Stimulated activated CD4-positive, alpha-beta T cell treated with anti-CD3 and anti-CD28 coated beads, Interleukin-4, amount 100 ng/mL, for 4 hours (primary cell): ENCODE results near the gene TBXAS1.

Experiments used
- DNase-seq, 2 experiments: peaks; one replicate each; pipeline ENCODE4 v3.0.0-alpha.2; 2020

Gene TBXAS1

GRCh38 chr7:139829025-139829774 is at the start of gene TBXAS1:
TSS of gene TBXAS1 (plus strand) at chr7:139829264. CDS start at chr7:139829391, 127 bp downstream.
- DNase-seq = no peak

GRCh38 chr7:139782932-139783331 is 46.1 kb upstream of the TBXAS1 start:
- no peak for DNase-seq

DNA sequence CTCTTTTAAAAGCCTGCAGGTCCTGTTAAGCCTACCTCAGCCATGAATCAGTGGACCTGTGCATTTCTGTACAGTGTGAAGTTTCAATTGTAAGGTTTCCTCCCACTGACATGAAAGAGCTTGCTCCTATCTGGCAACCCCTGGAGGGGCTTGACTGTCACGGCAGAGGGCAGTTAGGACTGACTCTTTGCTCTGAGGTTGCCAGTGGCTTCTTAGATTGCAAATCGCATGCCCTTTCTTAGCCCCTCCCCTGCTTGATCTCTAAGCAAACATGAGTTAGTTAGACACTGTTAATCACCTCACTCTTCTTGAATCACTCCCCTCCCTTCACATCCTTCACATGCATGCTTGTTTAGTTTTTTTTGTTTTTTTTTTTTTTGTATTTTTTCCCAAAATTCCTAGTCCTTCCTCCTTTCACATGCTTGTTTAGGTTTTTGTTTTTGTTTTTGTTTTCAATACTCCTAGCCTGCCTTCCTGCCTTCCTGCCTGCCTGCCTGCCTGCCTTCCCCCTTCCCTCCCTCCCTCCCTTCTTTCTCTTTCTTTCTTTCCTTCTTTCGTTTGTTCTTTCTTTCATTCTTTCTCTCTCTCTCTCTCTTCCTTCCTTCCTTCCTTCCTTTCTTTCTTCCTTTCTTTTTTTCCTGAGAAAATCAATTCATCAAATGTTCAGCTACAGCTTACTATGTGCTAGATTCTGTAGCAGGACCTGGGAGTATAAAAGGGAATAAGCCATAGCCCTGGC is 45.2 kb upstream of the TBXAS1 start:
- DNase-seq = no peak

DNA sequence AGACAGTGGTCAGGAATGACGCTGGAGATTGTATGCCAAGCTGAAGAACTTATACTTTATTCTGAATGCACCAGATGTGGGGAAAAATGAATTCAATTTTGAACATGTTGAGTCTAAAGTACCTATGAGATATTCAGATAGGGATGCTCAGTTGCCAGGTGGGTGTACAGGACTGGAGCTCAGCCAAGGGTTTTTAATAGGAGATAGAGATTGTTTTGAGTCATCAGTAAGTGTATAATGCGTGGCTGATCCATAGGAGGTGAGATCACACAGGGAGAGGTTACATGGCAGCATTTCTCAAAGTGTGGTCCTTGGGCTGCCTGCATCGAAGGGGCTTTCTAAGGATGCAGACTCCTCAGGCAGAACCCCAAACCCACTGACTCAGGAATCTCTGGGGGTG is 44.4 kb upstream of the TBXAS1 start:
- DNase-seq = no peak

DNA sequence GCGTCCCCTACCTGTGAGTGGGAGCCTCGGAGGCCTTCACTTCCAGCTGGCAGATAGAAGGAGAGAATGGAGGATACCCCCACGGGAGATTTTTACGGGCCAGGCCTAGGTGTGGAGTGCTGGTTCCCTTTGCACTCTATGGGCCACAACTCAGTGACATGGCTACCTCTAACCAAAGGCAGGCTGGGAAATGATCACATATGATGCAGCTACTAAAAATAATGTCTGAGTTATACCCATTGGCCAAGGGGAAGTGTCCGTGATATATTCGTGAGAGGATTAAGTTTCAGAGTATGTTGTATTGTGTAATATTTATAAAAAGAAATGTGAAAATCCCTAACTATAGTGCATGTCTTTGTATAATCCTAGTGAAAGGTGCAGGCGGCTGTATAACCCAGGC is 37.7 kb upstream of the TBXAS1 start:
- DNase-seq = no peak

- DNase-seq = no peak
These were observed 31.5 kb upstream of the TBXAS1 start for GRCh38 chr7:139797607-139798006.

DNA sequence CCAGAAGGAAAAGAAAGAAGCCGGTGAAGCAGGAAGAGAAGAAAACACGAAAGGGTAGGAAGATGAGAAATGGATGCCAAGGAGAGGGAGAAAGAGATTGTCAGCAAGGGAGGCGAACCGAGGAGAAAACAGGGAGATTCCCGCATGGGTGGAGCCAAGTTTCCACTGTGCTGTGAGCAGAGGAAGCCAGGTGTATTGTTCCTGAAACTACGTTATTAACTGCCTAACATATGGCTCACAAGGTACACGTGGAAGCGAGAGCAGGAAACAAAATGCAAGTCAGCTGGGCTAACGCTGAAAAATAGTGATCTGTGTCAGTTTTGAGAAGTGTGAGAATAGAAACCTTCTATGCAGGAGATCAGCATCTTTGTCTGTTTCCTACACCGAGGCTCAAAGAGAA is 30.8 kb upstream of the TBXAS1 start:
- DNase-seq = no peak

DNA sequence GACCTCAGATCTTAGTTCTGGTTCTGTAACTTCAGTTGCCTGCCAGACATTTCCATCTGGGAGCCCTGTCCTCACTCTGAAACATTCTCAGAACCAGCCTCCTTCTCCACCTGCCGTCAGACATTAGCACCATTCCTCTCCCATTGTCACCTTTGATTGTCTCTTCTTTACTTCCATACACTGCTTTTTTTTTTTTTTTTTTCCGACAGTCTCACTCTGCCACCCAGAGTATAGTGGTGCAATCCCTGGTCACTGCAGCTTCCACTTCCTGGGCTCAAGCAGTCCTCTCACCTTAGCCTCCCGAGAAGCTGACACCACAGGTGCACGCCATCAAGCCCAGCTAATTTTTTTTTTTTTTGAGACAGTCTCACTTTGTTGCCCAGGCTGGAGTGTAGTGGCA is 30.2 kb upstream of the TBXAS1 start:
- DNase-seq = no peak

DNA sequence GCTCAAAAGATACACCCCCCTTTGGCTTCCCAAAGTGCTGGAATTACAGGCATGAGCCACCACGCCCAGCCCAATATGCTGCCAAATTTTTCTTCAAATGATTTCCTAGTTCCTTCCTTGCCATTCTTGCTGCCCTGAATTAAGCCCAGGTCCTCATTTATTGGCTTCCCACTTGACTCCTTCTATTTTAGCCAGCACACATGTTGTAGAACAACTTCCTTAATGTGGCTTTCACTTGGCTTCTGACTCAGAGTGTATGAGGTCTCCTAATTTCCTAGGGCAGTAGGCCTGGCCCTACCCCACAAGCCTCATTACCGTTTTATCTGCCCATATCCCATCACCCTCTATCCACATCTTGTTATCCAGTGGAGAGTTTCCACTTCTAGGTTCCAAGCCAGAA is 29.5 kb upstream of the TBXAS1 start:
- no peak for DNase-seq

GRCh38 chr7:139804571-139804970 is 24.5 kb upstream of the TBXAS1 start:
- DNase-seq = no peak

DNA sequence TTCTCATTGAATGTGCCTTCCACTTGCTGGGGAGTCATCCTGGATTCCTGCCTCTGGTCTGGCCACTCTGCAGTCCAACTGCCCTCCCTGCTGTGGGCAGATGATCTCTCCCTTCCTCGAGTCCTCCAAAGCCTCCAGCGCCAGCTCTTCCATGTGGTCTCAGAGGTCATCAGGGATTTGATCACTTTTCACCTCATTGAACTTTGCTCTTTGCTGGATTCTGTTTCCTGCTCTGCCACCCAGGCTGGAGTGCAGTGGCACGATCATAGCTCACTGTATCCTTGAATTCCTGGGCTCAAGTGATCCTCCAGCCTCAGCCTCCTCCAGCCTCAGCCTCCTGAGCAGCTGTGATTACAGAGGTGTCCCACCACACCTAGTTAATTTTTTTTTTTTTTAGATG is 22.1 kb upstream of the TBXAS1 start:
- DNase-seq = no peak

DNA sequence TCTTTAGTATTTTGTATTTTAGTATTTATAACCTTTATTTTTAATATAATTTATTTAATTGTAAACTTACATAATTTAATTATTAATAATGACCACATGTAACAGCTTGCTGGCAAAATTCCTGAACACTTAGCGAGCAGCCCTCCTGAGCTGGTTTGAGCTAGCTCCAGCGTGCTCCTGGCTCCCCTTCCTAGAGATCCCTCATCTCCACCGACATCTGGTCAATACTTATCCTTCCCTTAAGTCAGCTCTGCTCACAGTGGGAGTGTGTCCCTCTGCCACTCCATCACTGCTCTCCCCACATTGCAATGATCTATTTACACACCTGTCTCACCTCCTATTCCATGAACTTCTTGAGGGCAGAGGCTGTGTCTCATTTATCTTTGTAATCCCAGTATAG is 20.6 kb upstream of the TBXAS1 start:
- no peak for DNase-seq

- no peak for DNase-seq
These were observed 20.1 kb upstream of the TBXAS1 start for GRCh38 chr7:139808846-139809442.

GRCh38 chr7:139811066-139811465 is 18.0 kb upstream of the TBXAS1 start:
- DNase-seq = no peak

- DNase-seq = no peak
These were observed 15.9 kb upstream of the TBXAS1 start for GRCh38 chr7:139813151-139813550.

- DNase-seq = no peak
These were observed 15.4 kb upstream of the TBXAS1 start for GRCh38 chr7:139813689-139814088.

- no peak for DNase-seq
These were observed 11.8 kb upstream of the TBXAS1 start for GRCh38 chr7:139817249-139817648.

DNA sequence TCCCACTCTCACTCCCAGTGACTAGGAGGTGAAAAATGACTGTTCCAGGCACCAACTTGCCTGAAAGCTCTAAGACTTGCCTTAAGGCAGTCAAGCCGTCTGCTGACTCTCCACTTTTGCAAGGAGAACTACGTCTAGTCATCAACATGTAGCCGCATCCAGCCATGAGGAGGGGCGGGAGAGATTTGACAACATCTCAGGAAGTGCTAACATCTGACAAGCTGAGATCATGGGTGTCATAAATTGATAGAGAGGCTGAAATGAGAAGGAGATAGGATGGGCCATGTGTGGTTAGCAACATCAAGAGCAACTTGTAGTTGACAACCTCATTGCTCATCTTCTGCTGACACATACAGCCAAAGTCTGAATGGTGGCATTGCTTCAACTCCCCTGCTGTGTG is 9.0 kb upstream of the TBXAS1 start:
- no peak for DNase-seq

GRCh38 chr7:139821349-139822105 is 7.5 kb upstream of the TBXAS1 start:
- no peak for DNase-seq

GRCh38 chr7:139822855-139823254 is 6.2 kb upstream of the TBXAS1 start:
- DNase-seq = no peak

GRCh38 chr7:139823959-139824521 is 5.0 kb upstream of the TBXAS1 start:
- no peak for DNase-seq

GRCh38 chr7:139825666-139826290 is 3.3 kb upstream of the TBXAS1 start:
- no peak for DNase-seq

- no peak for DNase-seq
These were observed 2.0 kb upstream of the TBXAS1 start for GRCh38 chr7:139827042-139827441.
